ENCODE measurements around the gene CEPT1.

DNA sequence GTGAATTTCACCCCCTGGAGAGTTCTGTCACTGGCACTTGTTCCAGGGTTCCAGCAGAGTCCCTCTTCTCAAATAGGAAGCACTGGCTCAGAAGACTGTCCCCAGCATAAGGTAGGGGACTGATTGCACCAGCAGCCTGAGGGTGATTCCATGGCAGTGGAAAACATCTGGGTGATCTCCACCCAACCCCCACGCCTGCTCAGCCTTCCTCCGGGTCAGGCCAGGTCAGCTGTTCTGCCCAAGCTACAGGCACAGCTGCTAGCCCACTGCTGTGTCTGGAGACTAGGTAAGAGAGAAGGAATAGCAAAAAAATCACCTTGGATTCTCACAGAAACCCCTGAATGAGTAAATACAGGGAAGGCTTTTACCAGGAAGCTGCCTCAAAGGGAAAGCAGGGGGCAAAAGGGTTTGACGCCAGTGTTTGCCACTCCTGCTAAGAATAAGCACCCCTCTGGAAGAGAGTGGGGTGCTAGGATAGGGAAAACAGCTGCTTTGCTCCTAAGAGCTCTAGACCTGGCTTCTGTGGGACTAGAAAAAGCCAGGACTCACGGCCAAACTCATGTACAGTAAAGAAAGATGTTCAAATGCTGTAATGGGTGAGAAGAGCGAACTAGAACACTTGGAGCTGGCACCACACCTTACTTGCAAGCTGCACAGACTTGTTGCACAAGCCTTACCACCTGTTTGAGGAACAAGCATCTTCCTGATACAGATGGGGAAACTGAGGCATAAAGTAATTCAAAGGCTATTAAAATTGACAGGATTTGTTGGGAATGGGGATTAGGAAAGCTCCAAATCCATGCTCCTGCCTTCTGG, 61.5 kb downstream of the CEPT1 start:
- TF ChIP-seq POLR2AphosphoS5 (IDR thresholded peaks at IDR 0.05; ENCODE audit: low read depth, low read length) (no peak), POLR2A (IDR thresholded peaks at IDR 0.05; ENCODE audit: low read depth, low read length) (no peak), TAF1 (IDR thresholded peaks at IDR 0.05; ENCODE audit: low read depth, low read length) (no peak), SPI1 (IDR thresholded peaks at IDR 0.05; ENCODE audit: low read depth, low read length) (no peak), PAX5 (IDR thresholded peaks at IDR 0.05; ENCODE audit: insufficient read depth, low read length, severe bottlenecking) (no peak)

All from GM12891 (cell line).